K562 (cell line): ENCODE results near the gene MVD. TPM values are rescaled to one million over a fixed set of nuclear protein-coding genes. Genes with fewer than 3 reads are reported as not detected.
A peak's percentile ranks its signal among the peaks of the same experiment; 100 is the strongest.

ENCODE experiments used
- BRD4 ChIP-seq: fragments of 200-600 bp; sonication (generic); IDR thresholded peaks from 2 replicates; pipeline ENCODE4 v1.6.1; 2017; ENCODE audit warnings: inconsistent platforms
- E2F5 ChIP-seq: sonication (generic); formaldehyde crosslinking; IDR thresholded peaks from 2 replicates; pipeline ENCODE4 v1.8.0; 2022; ENCODE audit warnings: mild to moderate bottlenecking, missing genetic modification reagents
- HMG20B ChIP-seq: fragments of 250-450 bp; sonication (Bioruptor Pico); IDR thresholded peaks from 2 replicates; pipeline ENCODE4 v1.5.0; 2021; ENCODE audit warnings: mild to moderate bottlenecking
- NELFE ChIP-seq: IDR thresholded peaks from 2 replicates; pipeline ENCODE4 v1.6.1; 2011; ENCODE audit warnings: mild to moderate bottlenecking; ENCODE audit not compliant: insufficient read depth, insufficient read length
- NFIC ChIP-seq: fragments of 450-650 bp; IDR thresholded peaks from 2 replicates; pipeline ENCODE4 v1.6.1; 2017; ENCODE audit warnings: mild to moderate bottlenecking, inconsistent platforms
- PCBP2 ChIP-seq: fragments of 200-400 bp; formaldehyde crosslinking; IDR thresholded peaks from 2 replicates; pipeline ENCODE4 v1.6.1; 2018; ENCODE audit warnings: low read length, low read depth, mild to moderate bottlenecking, moderate library complexity; ENCODE audit not compliant: poor library complexity, severe bottlenecking
- POLR2G ChIP-seq: fragments of 200-400 bp; formaldehyde crosslinking; IDR thresholded peaks from 2 replicates; pipeline ENCODE4 v1.6.1; 2017; ENCODE audit warnings: low read depth, mild to moderate bottlenecking, antibody characterized with exemption, low read length, moderate library complexity
- PTTG1 ChIP-seq: fragments of 450-650 bp; IDR thresholded peaks from 2 replicates; pipeline ENCODE4 v1.6.1; 2016; ENCODE audit warnings: low read depth, mild to moderate bottlenecking, missing genetic modification characterization, missing compliant biosample characterization
- RFX5 ChIP-seq: IDR thresholded peaks from 2 replicates; pipeline ENCODE4 v1.6.1; 2011; ENCODE audit warnings: low read depth, mild to moderate bottlenecking, improper control_type of control experiment, low read length
- RFX7 ChIP-seq: fragments of 250-450 bp; sonication (Bioruptor Pico); IDR thresholded peaks from 2 replicates; pipeline ENCODE4 v1.5.1; 2021; ENCODE audit warnings: mild to moderate bottlenecking
- SMARCB1 ChIP-seq: IDR thresholded peaks from 2 replicates; pipeline ENCODE4 v1.6.1; 2011; ENCODE audit warnings: improper control_type of control experiment, low read depth; ENCODE audit not compliant: insufficient read length
- SMC3 ChIP-seq: conservative IDR thresholded peaks from 2 replicates; pipeline ENCODE4 v1.6.1; 2011; ENCODE audit warnings: low read depth, low read length, improper control_type of control experiment; ENCODE audit not compliant: insufficient read depth
- TCF7L2 ChIP-seq: fragments of 150-350 bp; IDR thresholded peaks from 2 replicates; pipeline ENCODE4 v1.6.1; 2016; ENCODE audit warnings: low read depth, mild to moderate bottlenecking, low read length, moderate library complexity
- TFE3 ChIP-seq: fragments of 450-650 bp; formaldehyde crosslinking; IDR thresholded peaks from 2 replicates; pipeline ENCODE4 v1.4.0; 2020; ENCODE audit warnings: mild to moderate bottlenecking, mixed read lengths
- ZFX ChIP-seq: sonication (generic); formaldehyde crosslinking; IDR thresholded peaks from 2 replicates; pipeline ENCODE4 v1.8.0; 2022; ENCODE audit warnings: mild to moderate bottlenecking, missing genetic modification reagents, moderate library complexity
- ZNF263 ChIP-seq: sonication (generic); formaldehyde crosslinking; IDR thresholded peaks from 2 replicates; pipeline ENCODE4 v1.8.0; 2022; ENCODE audit warnings: mild to moderate bottlenecking, missing genetic modification reagents, borderline replicate concordance
- ZNF507 ChIP-seq: conservative IDR thresholded peaks from 2 replicates; pipeline ENCODE4 v1.6.1; 2017; ENCODE audit warnings: missing genetic modification characterization, missing compliant biosample characterization
- polyA plus RNA-seq, 8 experiments: library from polyadenylated mRNA; depleted of rRNA in 4 of 8; stranded (reverse) in 5 of 8; unstranded in 3 of 8; fragments of >200 nt; fragmentation: Nextera tagmentation in 2 of 8; fragmentation: Illumina TruSeq in 1 of 8; extraction: Ambion mirVana in 2 of 8; extraction: Trizol in 1 of 8; gene quantifications; 2 replicates each; pipeline versions ENCODE4 v1.2.1 to v1.2.3, GENCODE V29; 2011 to 2014; ENCODE audit warnings: inconsistent platforms in 1 of 8, missing spikeins in 1 of 8
- total RNA-seq, 7 experiments: library from RNA; depleted of rRNA in 6 of 7; stranded (reverse); fragments of >200 nt in 6 of 7; fragmentation: Illumina TruSeq in 2 of 7; extraction: Trizol in 2 of 7; gene quantifications; 2 replicates each; pipeline versions ENCODE4 v1.2.1 to v1.2.3, GENCODE V29; 2011 to 2021; ENCODE audit warnings: low replicate concordance in 1 of 7
- TF ChIP-seq, protein P1 (sequence below), 2 experiments: IDR thresholded peaks; 2 replicates each; pipeline ENCODE4 v1.6.1; 2011; ENCODE audit warnings: borderline replicate concordance in 1 of 2, control low read depth in 1 of 2, low read depth in 1 of 2, low read length in 1 of 2, mild to moderate bottlenecking in 1 of 2, mixed read lengths in 1 of 2, moderate library complexity in 1 of 2; ENCODE audit not compliant: insufficient read depth in 1 of 2, insufficient read length in 1 of 2, poor library complexity in 1 of 2, severe bottlenecking in 1 of 2; ENCODE audit errors: extremely low read depth in 1 of 2
- TF ChIP-seq, protein P2 (sequence below): sonication (generic); formaldehyde crosslinking; IDR thresholded peaks from 2 replicates; pipeline ENCODE4 v1.8.0; 2022; ENCODE audit warnings: mild to moderate bottlenecking, missing genetic modification reagents

The MVD gene
- total and polyA plus RNA-seq, 9 of the 15 experiments (the other 6 are each of a cell fraction or from before 2014, with no cell fraction given): 12.2 to 141 (median 45.3) TPM

DNA sequence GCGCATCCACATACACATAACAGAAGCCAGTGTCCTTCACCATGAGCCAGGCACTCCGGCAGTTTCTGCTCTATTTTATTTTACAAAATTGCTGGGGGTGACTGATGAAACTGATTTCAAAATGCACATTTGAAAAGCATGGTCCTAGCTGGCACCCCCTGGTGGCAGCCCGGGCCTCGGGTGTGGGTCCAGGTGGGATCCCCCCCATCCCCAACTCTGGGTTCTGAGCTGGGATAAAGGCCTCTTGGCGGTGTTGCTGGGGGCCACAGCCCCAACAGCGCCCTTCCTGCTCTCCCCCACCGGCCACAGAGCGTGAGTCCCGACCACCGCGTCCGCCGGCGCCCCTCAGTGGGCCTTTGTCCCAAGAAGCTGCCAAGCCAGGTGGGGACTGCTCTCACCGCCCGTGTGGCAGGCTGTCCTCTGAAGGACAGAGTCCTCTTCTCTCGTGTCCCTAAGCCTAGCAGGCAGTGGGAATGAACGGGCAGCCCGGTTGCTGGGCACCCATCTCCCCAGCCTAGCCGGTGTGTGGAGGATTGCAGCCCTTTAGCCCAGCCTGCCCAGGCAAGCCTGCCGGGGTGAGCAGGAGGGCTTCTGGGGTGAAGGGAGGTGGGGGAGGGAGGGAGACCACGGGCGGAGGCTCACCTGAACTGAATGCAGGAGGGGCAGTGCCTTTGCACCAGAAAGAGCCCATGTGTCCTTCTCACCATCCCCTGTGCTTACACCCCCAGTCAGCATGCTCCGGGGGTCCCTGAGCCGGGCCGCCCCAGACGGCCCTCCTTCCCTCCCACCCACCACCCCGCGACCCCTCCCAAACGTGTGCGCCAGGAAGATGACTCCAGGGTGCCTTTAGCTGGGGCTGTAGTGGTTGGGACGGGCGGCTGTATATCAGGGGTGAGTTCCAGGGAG lies 22.5 kb upstream of the MVD start (continued):
- TF ChIP-seq, protein P1, sequence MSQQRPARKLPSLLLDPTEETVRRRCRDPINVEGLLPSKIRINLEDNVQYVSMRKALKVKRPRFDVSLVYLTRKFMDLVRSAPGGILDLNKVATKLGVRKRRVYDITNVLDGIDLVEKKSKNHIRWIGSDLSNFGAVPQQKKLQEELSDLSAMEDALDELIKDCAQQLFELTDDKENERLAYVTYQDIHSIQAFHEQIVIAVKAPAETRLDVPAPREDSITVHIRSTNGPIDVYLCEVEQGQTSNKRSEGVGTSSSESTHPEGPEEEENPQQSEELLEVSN (IDR thresholded peaks at IDR 0.05; ENCODE audit: borderline replicate concordance in 1 of 2, extremely low read depth in 1 of 2, insufficient read depth in 1 of 2, insufficient read length in 1 of 2, low read depth in 1 of 2, low read length in 1 of 2, poor library complexity in 1 of 2, severe bottlenecking in 1 of 2): no peak
- no peak for TF ChIP-seq ZNF507 (tag)
- no peak for TF ChIP-seq PTTG1 (tag)
- TF ChIP-seq, protein P2, sequence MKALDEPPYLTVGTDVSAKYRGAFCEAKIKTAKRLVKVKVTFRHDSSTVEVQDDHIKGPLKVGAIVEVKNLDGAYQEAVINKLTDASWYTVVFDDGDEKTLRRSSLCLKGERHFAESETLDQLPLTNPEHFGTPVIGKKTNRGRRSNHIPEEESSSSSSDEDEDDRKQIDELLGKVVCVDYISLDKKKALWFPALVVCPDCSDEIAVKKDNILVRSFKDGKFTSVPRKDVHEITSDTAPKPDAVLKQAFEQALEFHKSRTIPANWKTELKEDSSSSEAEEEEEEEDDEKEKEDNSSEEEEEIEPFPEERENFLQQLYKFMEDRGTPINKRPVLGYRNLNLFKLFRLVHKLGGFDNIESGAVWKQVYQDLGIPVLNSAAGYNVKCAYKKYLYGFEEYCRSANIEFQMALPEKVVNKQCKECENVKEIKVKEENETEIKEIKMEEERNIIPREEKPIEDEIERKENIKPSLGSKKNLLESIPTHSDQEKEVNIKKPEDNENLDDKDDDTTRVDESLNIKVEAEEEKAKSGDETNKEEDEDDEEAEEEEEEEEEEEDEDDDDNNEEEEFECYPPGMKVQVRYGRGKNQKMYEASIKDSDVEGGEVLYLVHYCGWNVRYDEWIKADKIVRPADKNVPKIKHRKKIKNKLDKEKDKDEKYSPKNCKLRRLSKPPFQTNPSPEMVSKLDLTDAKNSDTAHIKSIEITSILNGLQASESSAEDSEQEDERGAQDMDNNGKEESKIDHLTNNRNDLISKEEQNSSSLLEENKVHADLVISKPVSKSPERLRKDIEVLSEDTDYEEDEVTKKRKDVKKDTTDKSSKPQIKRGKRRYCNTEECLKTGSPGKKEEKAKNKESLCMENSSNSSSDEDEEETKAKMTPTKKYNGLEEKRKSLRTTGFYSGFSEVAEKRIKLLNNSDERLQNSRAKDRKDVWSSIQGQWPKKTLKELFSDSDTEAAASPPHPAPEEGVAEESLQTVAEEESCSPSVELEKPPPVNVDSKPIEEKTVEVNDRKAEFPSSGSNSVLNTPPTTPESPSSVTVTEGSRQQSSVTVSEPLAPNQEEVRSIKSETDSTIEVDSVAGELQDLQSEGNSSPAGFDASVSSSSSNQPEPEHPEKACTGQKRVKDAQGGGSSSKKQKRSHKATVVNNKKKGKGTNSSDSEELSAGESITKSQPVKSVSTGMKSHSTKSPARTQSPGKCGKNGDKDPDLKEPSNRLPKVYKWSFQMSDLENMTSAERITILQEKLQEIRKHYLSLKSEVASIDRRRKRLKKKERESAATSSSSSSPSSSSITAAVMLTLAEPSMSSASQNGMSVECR (CRISPR knock-in tag): no peak
- TF ChIP-seq RFX5: no peak
- no peak for TF ChIP-seq SMARCB1
- TF ChIP-seq ZFX (CRISPR knock-in tag): 0 out of 2 replicates have a peak, but pooled peaks have one; percentile 28
- no peak for TF ChIP-seq NELFE
- no peak for TF ChIP-seq PCBP2
- 0 out of 2 replicates have a peak, but pooled peaks have one; percentile 36 for TF ChIP-seq ZNF263
- TF ChIP-seq SMC3: 0 out of 2 replicates have a peak, but pooled peaks have one; percentile 14
- TF ChIP-seq POLR2G: peak; percentile 49
- no peak for TF ChIP-seq BRD4
- no peak for TF ChIP-seq TFE3 (CRISPR knock-in tag)
- TF ChIP-seq HMG20B: no peak
- no peak for TF ChIP-seq TCF7L2
- no peak for TF ChIP-seq RFX7 (CRISPR knock-in tag)
- TF ChIP-seq NFIC: no peak
- TF ChIP-seq E2F5 (CRISPR knock-in tag): no peak
